ENCODE results near the gene KCNH4. TPM values are rescaled to one million over a fixed set of nuclear protein-coding genes. Genes with fewer than 3 reads are reported as not detected.

The KCNH4 gene
- total and polyA plus RNA-seq, 2 of the 13 experiments (the other 11 are each of a cell fraction or from before 2014, with no cell fraction given): 0.01 to 0.09 TPM

DNA sequence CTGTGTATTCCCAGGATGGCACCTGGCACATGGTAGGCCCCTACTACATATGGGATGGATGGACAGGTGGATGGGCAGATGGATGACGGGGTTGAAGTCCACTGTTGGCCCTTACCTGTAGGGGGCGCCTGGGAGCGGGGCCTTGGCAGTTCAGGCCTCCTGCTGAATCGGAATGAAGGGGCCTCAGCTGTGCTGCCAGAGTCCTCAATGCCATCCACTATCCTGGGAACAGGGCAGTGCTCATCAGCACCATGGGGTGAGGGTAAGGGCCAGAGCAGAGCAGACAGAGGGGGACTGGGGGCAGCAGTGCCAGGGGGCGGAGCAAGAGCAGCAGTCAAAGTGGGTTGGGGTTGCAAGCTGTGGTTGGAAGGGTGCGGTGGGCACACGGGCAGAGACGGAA lies 17.8 kb downstream of the KCNH4 start (continued):
- TF ChIP-seq HNF4G (IDR thresholded peaks at IDR 0.05; ENCODE audit: borderline replicate concordance, low read depth, low read length) (peak; percentile 91), HNF4G (CRISPR knock-in tag; IDR thresholded peaks at IDR 0.05; ENCODE audit: borderline replicate concordance, low read depth) (peak; percentile 65; the same call in 1 of the 2 replicates), FOXK2 (IDR thresholded peaks at IDR 0.05) (no peak), MIER2 (CRISPR knock-in tag; IDR thresholded peaks at IDR 0.05) (0 out of 2 replicates have a peak, but pooled peaks have one; percentile 64), ARNTL (CRISPR knock-in tag; IDR thresholded peaks at IDR 0.05) (no peak), NONO (IDR thresholded peaks at IDR 0.05) (no peak), NONO (CRISPR knock-in tag; conservative IDR thresholded peaks at IDR 0.05) (peak; percentile 45; the same call in 1 of the 2 replicates), THAP11 (CRISPR knock-in tag; IDR thresholded peaks at IDR 0.05) (peak; percentile 26; the same call in 1 of the 2 replicates), ZFYVE20 (CRISPR knock-in tag; IDR thresholded peaks at IDR 0.05; ENCODE audit: borderline replicate concordance, low read depth) (no peak), PTBP1 (IDR thresholded peaks at IDR 0.05; ENCODE audit: low read depth, low read length, poor library complexity, severe bottlenecking) (no peak), ZNF431 (CRISPR knock-in tag; IDR thresholded peaks at IDR 0.05; ENCODE audit: borderline replicate concordance, low read depth) (no peak), STAG1 (CRISPR knock-in tag; IDR thresholded peaks at IDR 0.05) (peak; percentile 43; the same call in 1 of the 2 replicates), RELA (CRISPR knock-in tag; IDR thresholded peaks at IDR 0.05) (no peak), NCOR1 (IDR thresholded peaks at IDR 0.05; ENCODE audit: borderline replicate concordance, low read length) (peak; percentile 13; the same call in 1 of the 2 replicates), ZFP36L2 (CRISPR knock-in tag; IDR thresholded peaks at IDR 0.05) (no peak)
- TF ChIP-seq, protein P1, sequence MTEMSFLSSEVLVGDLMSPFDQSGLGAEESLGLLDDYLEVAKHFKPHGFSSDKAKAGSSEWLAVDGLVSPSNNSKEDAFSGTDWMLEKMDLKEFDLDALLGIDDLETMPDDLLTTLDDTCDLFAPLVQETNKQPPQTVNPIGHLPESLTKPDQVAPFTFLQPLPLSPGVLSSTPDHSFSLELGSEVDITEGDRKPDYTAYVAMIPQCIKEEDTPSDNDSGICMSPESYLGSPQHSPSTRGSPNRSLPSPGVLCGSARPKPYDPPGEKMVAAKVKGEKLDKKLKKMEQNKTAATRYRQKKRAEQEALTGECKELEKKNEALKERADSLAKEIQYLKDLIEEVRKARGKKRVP (CRISPR knock-in tag; IDR thresholded peaks at IDR 0.05): no peak
- TF ChIP-seq, protein P2, sequence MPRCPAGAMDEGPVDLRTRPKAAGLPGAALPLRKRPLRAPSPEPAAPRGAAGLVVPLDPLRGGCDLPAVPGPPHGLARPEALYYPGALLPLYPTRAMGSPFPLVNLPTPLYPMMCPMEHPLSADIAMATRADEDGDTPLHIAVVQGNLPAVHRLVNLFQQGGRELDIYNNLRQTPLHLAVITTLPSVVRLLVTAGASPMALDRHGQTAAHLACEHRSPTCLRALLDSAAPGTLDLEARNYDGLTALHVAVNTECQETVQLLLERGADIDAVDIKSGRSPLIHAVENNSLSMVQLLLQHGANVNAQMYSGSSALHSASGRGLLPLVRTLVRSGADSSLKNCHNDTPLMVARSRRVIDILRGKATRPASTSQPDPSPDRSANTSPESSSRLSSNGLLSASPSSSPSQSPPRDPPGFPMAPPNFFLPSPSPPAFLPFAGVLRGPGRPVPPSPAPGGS (CRISPR knock-in tag; IDR thresholded peaks at IDR 0.05): 0 out of 2 replicates have a peak, but pooled peaks have one; percentile 32
- TF ChIP-seq, protein P3, sequence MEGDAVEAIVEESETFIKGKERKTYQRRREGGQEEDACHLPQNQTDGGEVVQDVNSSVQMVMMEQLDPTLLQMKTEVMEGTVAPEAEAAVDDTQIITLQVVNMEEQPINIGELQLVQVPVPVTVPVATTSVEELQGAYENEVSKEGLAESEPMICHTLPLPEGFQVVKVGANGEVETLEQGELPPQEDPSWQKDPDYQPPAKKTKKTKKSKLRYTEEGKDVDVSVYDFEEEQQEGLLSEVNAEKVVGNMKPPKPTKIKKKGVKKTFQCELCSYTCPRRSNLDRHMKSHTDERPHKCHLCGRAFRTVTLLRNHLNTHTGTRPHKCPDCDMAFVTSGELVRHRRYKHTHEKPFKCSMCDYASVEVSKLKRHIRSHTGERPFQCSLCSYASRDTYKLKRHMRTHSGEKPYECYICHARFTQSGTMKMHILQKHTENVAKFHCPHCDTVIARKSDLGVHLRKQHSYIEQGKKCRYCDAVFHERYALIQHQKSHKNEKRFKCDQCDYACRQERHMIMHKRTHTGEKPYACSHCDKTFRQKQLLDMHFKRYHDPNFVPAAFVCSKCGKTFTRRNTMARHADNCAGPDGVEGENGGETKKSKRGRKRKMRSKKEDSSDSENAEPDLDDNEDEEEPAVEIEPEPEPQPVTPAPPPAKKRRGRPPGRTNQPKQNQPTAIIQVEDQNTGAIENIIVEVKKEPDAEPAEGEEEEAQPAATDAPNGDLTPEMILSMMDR (CRISPR knock-in tag; IDR thresholded peaks at IDR 0.05): peak; percentile 81
- TF ChIP-seq, protein P4, sequence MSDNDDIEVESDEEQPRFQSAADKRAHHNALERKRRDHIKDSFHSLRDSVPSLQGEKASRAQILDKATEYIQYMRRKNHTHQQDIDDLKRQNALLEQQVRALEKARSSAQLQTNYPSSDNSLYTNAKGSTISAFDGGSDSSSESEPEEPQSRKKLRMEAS (IDR thresholded peaks at IDR 0.05): peak; percentile 26; the same call in 1 of the 2 replicates
- TF ChIP-seq, protein P5, sequence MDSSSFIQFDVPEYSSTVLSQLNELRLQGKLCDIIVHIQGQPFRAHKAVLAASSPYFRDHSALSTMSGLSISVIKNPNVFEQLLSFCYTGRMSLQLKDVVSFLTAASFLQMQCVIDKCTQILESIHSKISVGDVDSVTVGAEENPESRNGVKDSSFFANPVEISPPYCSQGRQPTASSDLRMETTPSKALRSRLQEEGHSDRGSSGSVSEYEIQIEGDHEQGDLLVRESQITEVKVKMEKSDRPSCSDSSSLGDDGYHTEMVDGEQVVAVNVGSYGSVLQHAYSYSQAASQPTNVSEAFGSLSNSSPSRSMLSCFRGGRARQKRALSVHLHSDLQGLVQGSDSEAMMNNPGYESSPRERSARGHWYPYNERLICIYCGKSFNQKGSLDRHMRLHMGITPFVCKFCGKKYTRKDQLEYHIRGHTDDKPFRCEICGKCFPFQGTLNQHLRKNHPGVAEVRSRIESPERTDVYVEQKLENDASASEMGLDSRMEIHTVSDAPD (CRISPR knock-in tag; IDR thresholded peaks at IDR 0.05): no peak
- TF ChIP-seq, protein P6, sequence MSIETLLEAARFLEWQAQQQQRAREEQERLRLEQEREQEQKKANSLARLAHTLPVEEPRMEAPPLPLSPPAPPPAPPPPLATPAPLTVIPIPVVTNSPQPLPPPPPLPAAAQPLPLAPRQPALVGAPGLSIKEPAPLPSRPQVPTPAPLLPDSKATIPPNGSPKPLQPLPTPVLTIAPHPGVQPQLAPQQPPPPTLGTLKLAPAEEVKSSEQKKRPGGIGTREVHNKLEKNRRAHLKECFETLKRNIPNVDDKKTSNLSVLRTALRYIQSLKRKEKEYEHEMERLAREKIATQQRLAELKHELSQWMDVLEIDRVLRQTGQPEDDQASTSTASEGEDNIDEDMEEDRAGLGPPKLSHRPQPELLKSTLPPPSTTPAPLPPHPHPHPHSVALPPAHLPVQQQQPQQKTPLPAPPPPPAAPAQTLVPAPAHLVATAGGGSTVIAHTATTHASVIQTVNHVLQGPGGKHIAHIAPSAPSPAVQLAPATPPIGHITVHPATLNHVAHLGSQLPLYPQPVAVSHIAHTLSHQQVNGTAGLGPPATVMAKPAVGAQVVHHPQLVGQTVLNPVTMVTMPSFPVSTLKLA (IDR thresholded peaks at IDR 0.05): no peak

Data from HepG2 (cell line).